Measurements from ENCODE around the gene RTP4.

RTP4 gene, protein sequence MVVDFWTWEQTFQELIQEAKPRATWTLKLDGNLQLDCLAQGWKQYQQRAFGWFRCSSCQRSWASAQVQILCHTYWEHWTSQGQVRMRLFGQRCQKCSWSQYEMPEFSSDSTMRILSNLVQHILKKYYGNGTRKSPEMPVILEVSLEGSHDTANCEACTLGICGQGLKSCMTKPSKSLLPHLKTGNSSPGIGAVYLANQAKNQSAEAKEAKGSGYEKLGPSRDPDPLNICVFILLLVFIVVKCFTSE

GRCh38 chr3:187368251-187369088 is at the start of gene RTP4:
RTP4 (plus strand) TSS chr3:187368385; CDS start chr3:187368442, 57 bp downstream.
- H3K27ac ChIP-seq (ENCODE audit: low read length), result no peak within 1 kb of the TSS
- no peak for DNase-seq (ENCODE audit: low read depth, low spot score)
- no peaks in the 10 kb centered on the region for H3K36me3 ChIP-seq (ENCODE audit: control insufficient read depth, insufficient read depth, low read length)
- H3K9me3 ChIP-seq (ENCODE audit: control insufficient read depth, insufficient read depth, low read length), result no peaks in the 10 kb centered on the region
- no peaks in the 10 kb centered on the region for H3K27me3 ChIP-seq (ENCODE audit: control insufficient read depth, insufficient read depth, low read length)
- WGBS (ENCODE audit: insufficient coverage, insufficient read length), result no CpG with 5 or more reads among the region's 10 CpGs
- no peak within 1 kb of the TSS for H3K4me3 ChIP-seq (ENCODE audit: low read length)
- H3K4me1 ChIP-seq (ENCODE audit: control insufficient read depth, insufficient read depth, low read length), result no peaks in the 10 kb centered on the region

GRCh38 chr3:187318819-187319616 is 49.2 kb upstream of the RTP4 start:
- DNase-seq (ENCODE audit: low read depth, low spot score), result peak; percentile 58
- no CpG with 5 or more reads among the region's 13 CpGs for WGBS (ENCODE audit: insufficient coverage, insufficient read length)
- H3K36me3 ChIP-seq (ENCODE audit: control insufficient read depth, insufficient read depth, low read length), result no peaks in the 10 kb centered on the region
- no peaks in the 10 kb centered on the region for H3K9me3 ChIP-seq (ENCODE audit: control insufficient read depth, insufficient read depth, low read length)
- no peak overlapping the region for H3K27ac ChIP-seq (ENCODE audit: low read length)
- H3K4me1 ChIP-seq (ENCODE audit: control insufficient read depth, insufficient read depth, low read length), result no peaks in the 10 kb centered on the region
- no peaks in the 10 kb centered on the region; the same call in 1 of the 2 replicates for H3K27me3 ChIP-seq (ENCODE audit: control insufficient read depth, insufficient read depth, low read length)
- H3K4me3 ChIP-seq (ENCODE audit: low read length), result no peak overlapping the region

GRCh38 chr3:187319699-187320302 is 48.4 kb upstream of the RTP4 start:
- peak; percentile 88 for DNase-seq (ENCODE audit: low read depth, low spot score)
- no peaks in the 10 kb centered on the region for H3K4me1 ChIP-seq (ENCODE audit: control insufficient read depth, insufficient read depth, low read length)
- H3K27ac ChIP-seq (ENCODE audit: low read length), result no peak overlapping the region
- H3K36me3 ChIP-seq (ENCODE audit: control insufficient read depth, insufficient read depth, low read length), result no peaks in the 10 kb centered on the region
- H3K27me3 ChIP-seq (ENCODE audit: control insufficient read depth, insufficient read depth, low read length), result no peaks in the 10 kb centered on the region
- H3K4me3 ChIP-seq (ENCODE audit: low read length), result no peak overlapping the region
- no CpG with 5 or more reads among the region's 7 CpGs for WGBS (ENCODE audit: insufficient coverage, insufficient read length)
- H3K9me3 ChIP-seq (ENCODE audit: control insufficient read depth, insufficient read depth, low read length), result no peaks in the 10 kb centered on the region

DNA sequence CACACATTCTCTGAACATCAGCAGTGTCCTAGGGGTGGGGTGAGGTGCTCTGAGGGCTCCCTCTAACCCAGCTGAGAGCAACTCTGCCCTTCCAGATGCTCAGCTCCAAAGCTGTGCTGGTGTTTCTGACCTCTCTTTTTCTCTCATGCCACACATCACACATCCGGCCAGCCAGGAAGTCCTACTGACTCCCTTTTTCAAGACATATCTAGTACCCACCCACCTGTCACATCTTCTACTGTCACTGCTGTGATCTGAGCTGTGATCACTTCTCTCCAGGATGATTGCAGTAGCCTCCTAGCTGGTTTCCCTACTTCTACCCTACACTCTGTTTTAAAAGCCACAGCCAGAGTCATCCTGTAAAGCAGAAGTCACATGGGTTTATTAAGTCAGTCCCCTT is 46.4 kb upstream of the RTP4 start:
- no peaks in the 10 kb centered on the region for H3K4me1 ChIP-seq (ENCODE audit: control insufficient read depth, insufficient read depth, low read length)
- H3K4me3 ChIP-seq (ENCODE audit: low read length), result no peak overlapping the region
- H3K9me3 ChIP-seq (ENCODE audit: control insufficient read depth, insufficient read depth, low read length), result no peaks in the 10 kb centered on the region
- DNase-seq (ENCODE audit: low read depth, low spot score), result no peak
- WGBS (ENCODE audit: insufficient coverage, insufficient read length), result no CpG with 5 or more reads among the region's 1 CpG
- no peaks in the 10 kb centered on the region for H3K36me3 ChIP-seq (ENCODE audit: control insufficient read depth, insufficient read depth, low read length)
- H3K27ac ChIP-seq (ENCODE audit: low read length), result no peak overlapping the region
- no peaks in the 10 kb centered on the region for H3K27me3 ChIP-seq (ENCODE audit: control insufficient read depth, insufficient read depth, low read length)

GRCh38 chr3:187322291-187322690 is 45.9 kb upstream of the RTP4 start:
- DNase-seq (ENCODE audit: low read depth, low spot score), result no peak
- no peaks in the 10 kb centered on the region for H3K36me3 ChIP-seq (ENCODE audit: control insufficient read depth, insufficient read depth, low read length)
- no CpG with 5 or more reads among the region's 7 CpGs for WGBS (ENCODE audit: insufficient coverage, insufficient read length)
- no peak overlapping the region for H3K4me3 ChIP-seq (ENCODE audit: low read length)
- no peak overlapping the region for H3K27ac ChIP-seq (ENCODE audit: low read length)
- no peaks in the 10 kb centered on the region for H3K4me1 ChIP-seq (ENCODE audit: control insufficient read depth, insufficient read depth, low read length)
- no peaks in the 10 kb centered on the region for H3K9me3 ChIP-seq (ENCODE audit: control insufficient read depth, insufficient read depth, low read length)
- no peaks in the 10 kb centered on the region for H3K27me3 ChIP-seq (ENCODE audit: control insufficient read depth, insufficient read depth, low read length)

- no peaks in the 10 kb centered on the region for H3K27me3 ChIP-seq (ENCODE audit: control insufficient read depth, insufficient read depth, low read length)
- H3K36me3 ChIP-seq (ENCODE audit: control insufficient read depth, insufficient read depth, low read length), result no peaks in the 10 kb centered on the region
- H3K4me1 ChIP-seq (ENCODE audit: control insufficient read depth, insufficient read depth, low read length), result no peaks in the 10 kb centered on the region
- no peaks in the 10 kb centered on the region for H3K9me3 ChIP-seq (ENCODE audit: control insufficient read depth, insufficient read depth, low read length)
- no CpG with 5 or more reads among the region's 3 CpGs for WGBS (ENCODE audit: insufficient coverage, insufficient read length)
- no peak overlapping the region for H3K27ac ChIP-seq (ENCODE audit: low read length)
- no peak overlapping the region for H3K4me3 ChIP-seq (ENCODE audit: low read length)
- no peak for DNase-seq (ENCODE audit: low read depth, low spot score)
Measured at GRCh38 chr3:187323091-187323490, 45.1 kb upstream of the RTP4 start.

GRCh38 chr3:187325632-187326031 is 42.6 kb upstream of the RTP4 start:
- WGBS (ENCODE audit: insufficient coverage, insufficient read length), result no CpG with 5 or more reads among the region's 5 CpGs
- Histone ChIP-seq H3K4me1 (ENCODE audit: control insufficient read depth, insufficient read depth, low read length) (no peaks in the 10 kb centered on the region), H3K9me3 (ENCODE audit: control insufficient read depth, insufficient read depth, low read length) (no peaks in the 10 kb centered on the region), H3K36me3 (ENCODE audit: control insufficient read depth, insufficient read depth, low read length) (no peaks in the 10 kb centered on the region), H3K27me3 (ENCODE audit: control insufficient read depth, insufficient read depth, low read length) (no peaks in the 10 kb centered on the region), H3K27ac (ENCODE audit: low read length) (no peak overlapping the region), H3K4me3 (ENCODE audit: low read length) (no peak overlapping the region)
- DNase-seq (ENCODE audit: low read depth, low spot score), result no peak

- H3K27me3 ChIP-seq (ENCODE audit: control insufficient read depth, insufficient read depth, low read length), result no peaks in the 10 kb centered on the region
- H3K27ac ChIP-seq (ENCODE audit: low read length), result no peak overlapping the region
- no peak for DNase-seq (ENCODE audit: low read depth, low spot score)
- no peaks in the 10 kb centered on the region for H3K4me1 ChIP-seq (ENCODE audit: control insufficient read depth, insufficient read depth, low read length)
- H3K4me3 ChIP-seq (ENCODE audit: low read length), result no peak overlapping the region
- H3K36me3 ChIP-seq (ENCODE audit: control insufficient read depth, insufficient read depth, low read length), result no peaks in the 10 kb centered on the region
- WGBS (ENCODE audit: insufficient coverage, insufficient read length), result no CpG with 5 or more reads among the region's 2 CpGs
- H3K9me3 ChIP-seq (ENCODE audit: control insufficient read depth, insufficient read depth, low read length), result no peaks in the 10 kb centered on the region
Measured at GRCh38 chr3:187327845-187328244, 40.3 kb upstream of the RTP4 start.

- DNase-seq (ENCODE audit: low read depth, low spot score), result no peak
- no CpG with 5 or more reads among the region's 3 CpGs for WGBS (ENCODE audit: insufficient coverage, insufficient read length)
- H3K27ac ChIP-seq (ENCODE audit: low read length), result no peak overlapping the region
Measured at GRCh38 chr3:187328691-187329090, 39.5 kb upstream of the RTP4 start.

GRCh38 chr3:187334904-187335303 is 33.3 kb upstream of the RTP4 start:
- Histone ChIP-seq H3K9me3 (ENCODE audit: control insufficient read depth, insufficient read depth, low read length) (no peaks in the 10 kb centered on the region), H3K4me3 (ENCODE audit: low read length) (no peak overlapping the region), H3K27me3 (ENCODE audit: control insufficient read depth, insufficient read depth, low read length) (no peaks in the 10 kb centered on the region), H3K4me1 (ENCODE audit: control insufficient read depth, insufficient read depth, low read length) (no peaks in the 10 kb centered on the region), H3K27ac (ENCODE audit: low read length) (no peak overlapping the region), H3K36me3 (ENCODE audit: control insufficient read depth, insufficient read depth, low read length) (no peaks in the 10 kb centered on the region)
- WGBS (ENCODE audit: insufficient coverage, insufficient read length), result no CpG with 5 or more reads among the region's 4 CpGs
- no peak for DNase-seq (ENCODE audit: low read depth, low spot score)

More at GRCh38 chr3:187328691-187329090, 39.5 kb upstream of the RTP4 start:
- H3K9me3 ChIP-seq (ENCODE audit: control insufficient read depth, insufficient read depth, low read length), result no peaks in the 10 kb centered on the region
- no peaks in the 10 kb centered on the region for H3K36me3 ChIP-seq (ENCODE audit: control insufficient read depth, insufficient read depth, low read length)
- H3K4me3 ChIP-seq (ENCODE audit: low read length), result no peak overlapping the region
- no peaks in the 10 kb centered on the region for H3K27me3 ChIP-seq (ENCODE audit: control insufficient read depth, insufficient read depth, low read length)
- no peaks in the 10 kb centered on the region for H3K4me1 ChIP-seq (ENCODE audit: control insufficient read depth, insufficient read depth, low read length)

All from iPS DF 6.9 (cell line).